ENCODE results near the gene CAPN2.
"Not testable (repeated sequence)": the region's sequence is repeated elsewhere in the genome, so short reads cannot be mapped to it uniquely, and the experiment has no call there.

The CAPN2 gene

GRCh38 chr1:223717123-223717522 lies 4.8 kb downstream of the CAPN2 start:
- DNase-seq (ENCODE audit: low read depth) = no peak

- DNase-seq (ENCODE audit: low read depth) = no peak
These were observed 5.5 kb downstream of the CAPN2 start for GRCh38 chr1:223717695-223718363.

GRCh38 chr1:223718850-223719249 lies 6.5 kb downstream of the CAPN2 start:
- no peak for DNase-seq (ENCODE audit: low read depth)

GRCh38 chr1:223720971-223721591 lies 8.7 kb downstream of the CAPN2 start:
- no peak for DNase-seq (ENCODE audit: low read depth)

- no peak for DNase-seq (ENCODE audit: low read depth)
These were observed 9.6 kb downstream of the CAPN2 start for GRCh38 chr1:223721658-223722607.

GRCh38 chr1:223723351-223723904 lies 11.1 kb downstream of the CAPN2 start:
- DNase-seq (ENCODE audit: low read depth) = no peak

- no peak for DNase-seq (ENCODE audit: low read depth)
These were observed 12.0 kb downstream of the CAPN2 start for GRCh38 chr1:223724376-223724775.

GRCh38 chr1:223725578-223725977 lies 13.2 kb downstream of the CAPN2 start:
- no peak for DNase-seq (ENCODE audit: low read depth)

GRCh38 chr1:223726380-223727001 lies 14.2 kb downstream of the CAPN2 start:
- peak; percentile 92 for DNase-seq (ENCODE audit: low read depth)

GRCh38 chr1:223727541-223727940 lies 15.2 kb downstream of the CAPN2 start:
- DNase-seq (ENCODE audit: low read depth) = no peak

GRCh38 chr1:223729906-223730305 lies 17.6 kb downstream of the CAPN2 start:
- no peak for DNase-seq (ENCODE audit: low read depth)

- no peak for DNase-seq (ENCODE audit: low read depth)
These were observed 18.3 kb downstream of the CAPN2 start for GRCh38 chr1:223730479-223731132.

- DNase-seq (ENCODE audit: low read depth) = no peak
These were observed 18.9 kb downstream of the CAPN2 start for GRCh38 chr1:223731133-223731770.

GRCh38 chr1:223732993-223733798 lies 20.9 kb downstream of the CAPN2 start:
- DNase-seq (ENCODE audit: low read depth) = no peak

- DNase-seq (ENCODE audit: low read depth) = no peak
These were observed 21.8 kb downstream of the CAPN2 start for GRCh38 chr1:223733898-223734852.

GRCh38 chr1:223736638-223737037 lies 24.3 kb downstream of the CAPN2 start:
- not testable (repeated sequence) for DNase-seq (ENCODE audit: low read depth)

- DNase-seq (ENCODE audit: low read depth) = no peak
These were observed 25.0 kb downstream of the CAPN2 start for GRCh38 chr1:223737342-223737741.

GRCh38 chr1:223738465-223739365 lies 26.4 kb downstream of the CAPN2 start:
- no peak for DNase-seq (ENCODE audit: low read depth)

All from fibroblast of the conjunctiva (primary cell).